GM12801 (cell line): ENCODE results near the gene MUC5B.

Experiments
- TF ChIP-seq, protein P1 (sequence below): IDR thresholded peaks from one replicate; pipeline ENCODE4 v1.5.1; 2011; ENCODE audit warnings: control low read depth; ENCODE audit not compliant: insufficient read length; ENCODE audit errors: extremely low read depth

The MUC5B gene

DNA sequence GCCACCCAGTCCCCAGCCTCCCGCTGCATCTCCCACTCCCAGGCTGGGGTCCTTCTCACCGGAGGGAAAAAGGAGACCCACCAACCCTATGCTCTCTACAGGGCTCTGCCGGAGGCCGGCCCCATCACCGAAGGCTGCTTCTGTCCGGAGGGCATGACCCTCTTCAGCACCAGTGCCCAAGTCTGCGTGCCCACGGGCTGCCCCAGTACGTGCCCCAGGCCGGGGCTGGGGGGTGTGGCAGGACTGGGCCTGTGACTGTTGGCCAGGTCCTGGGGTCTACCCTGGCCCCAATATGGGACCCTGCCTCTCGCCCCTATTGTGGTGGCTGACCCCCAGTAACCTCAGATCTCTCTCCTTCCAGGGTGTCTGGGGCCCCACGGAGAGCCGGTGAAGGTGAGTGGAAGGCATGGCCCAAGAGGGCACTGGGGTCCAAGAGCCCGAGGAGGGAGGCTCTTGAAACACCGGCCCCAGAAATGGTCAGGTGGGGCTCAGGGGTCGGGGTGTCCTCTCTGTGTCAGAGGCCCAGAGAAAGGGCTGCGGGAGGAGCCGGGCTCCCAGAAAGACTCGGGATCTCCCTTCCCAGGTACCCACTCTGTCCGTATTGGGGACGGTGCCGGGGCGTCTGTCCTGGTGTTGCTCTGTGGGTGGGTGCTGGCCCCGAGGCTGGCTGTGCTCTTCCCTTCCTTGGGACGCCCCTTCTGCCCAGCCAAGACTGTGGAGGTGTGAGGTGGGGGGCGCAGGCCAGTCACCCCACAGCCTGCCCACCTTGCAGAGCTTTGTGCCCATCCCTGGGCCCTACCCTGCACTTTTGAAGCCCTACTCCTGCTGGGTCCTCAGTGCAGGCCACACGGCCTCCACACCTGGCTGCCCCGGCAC is 26.1 kb upstream of the MUC5B start:
- TF ChIP-seq, protein P1, sequence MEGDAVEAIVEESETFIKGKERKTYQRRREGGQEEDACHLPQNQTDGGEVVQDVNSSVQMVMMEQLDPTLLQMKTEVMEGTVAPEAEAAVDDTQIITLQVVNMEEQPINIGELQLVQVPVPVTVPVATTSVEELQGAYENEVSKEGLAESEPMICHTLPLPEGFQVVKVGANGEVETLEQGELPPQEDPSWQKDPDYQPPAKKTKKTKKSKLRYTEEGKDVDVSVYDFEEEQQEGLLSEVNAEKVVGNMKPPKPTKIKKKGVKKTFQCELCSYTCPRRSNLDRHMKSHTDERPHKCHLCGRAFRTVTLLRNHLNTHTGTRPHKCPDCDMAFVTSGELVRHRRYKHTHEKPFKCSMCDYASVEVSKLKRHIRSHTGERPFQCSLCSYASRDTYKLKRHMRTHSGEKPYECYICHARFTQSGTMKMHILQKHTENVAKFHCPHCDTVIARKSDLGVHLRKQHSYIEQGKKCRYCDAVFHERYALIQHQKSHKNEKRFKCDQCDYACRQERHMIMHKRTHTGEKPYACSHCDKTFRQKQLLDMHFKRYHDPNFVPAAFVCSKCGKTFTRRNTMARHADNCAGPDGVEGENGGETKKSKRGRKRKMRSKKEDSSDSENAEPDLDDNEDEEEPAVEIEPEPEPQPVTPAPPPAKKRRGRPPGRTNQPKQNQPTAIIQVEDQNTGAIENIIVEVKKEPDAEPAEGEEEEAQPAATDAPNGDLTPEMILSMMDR = no peak

GRCh38 chr11:1197431-1197885 is 25.4 kb upstream of the MUC5B start:
- TF ChIP-seq, protein P1 = no peak

GRCh38 chr11:1197886-1198560 is 24.8 kb upstream of the MUC5B start:
- TF ChIP-seq, protein P1 = no peak

- TF ChIP-seq, protein P1 = no peak
Measured at GRCh38 chr11:1198561-1199240, 24.2 kb upstream of the MUC5B start.

DNA sequence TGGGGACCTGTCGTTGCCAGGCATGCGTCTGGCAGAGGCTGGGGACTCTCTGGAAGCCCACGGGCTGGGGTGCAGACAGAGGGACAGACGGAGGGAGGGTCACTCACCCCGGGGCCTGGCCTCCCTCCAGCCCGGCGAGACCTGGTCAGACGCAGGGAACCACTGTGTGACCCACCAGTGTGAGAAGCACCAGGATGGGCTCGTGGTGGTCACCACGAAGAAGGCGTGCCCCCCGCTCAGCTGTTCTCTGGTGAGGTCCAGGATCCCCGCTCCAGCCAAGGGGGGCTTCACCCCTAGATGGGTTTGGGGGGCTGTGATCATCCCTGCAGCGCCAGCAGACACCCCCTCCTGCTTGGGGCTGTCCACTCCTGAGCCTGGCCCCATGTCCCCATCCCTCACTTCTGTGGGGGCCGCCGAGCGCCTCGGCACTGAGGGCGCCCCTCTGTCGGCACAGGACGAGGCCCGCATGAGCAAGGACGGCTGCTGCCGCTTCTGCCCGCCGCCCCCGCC is 23.6 kb upstream of the MUC5B start:
- TF ChIP-seq, protein P1 = no peak

GRCh38 chr11:1199751-1200610 is 22.9 kb upstream of the MUC5B start:
- TF ChIP-seq, protein P1 = no peak
